GM23248 (cell line): Measurements from ENCODE around the gene LDLRAD4. TPM values are rescaled to one million over a fixed set of nuclear protein-coding genes. Genes with fewer than 3 reads are reported as not detected.

Experiments used
- DNase-seq: peaks from one replicate; pipeline ENCODE4 v3.0.0-alpha.2; 2015
- H2AFZ ChIP-seq: fragments of 200-600 bp; sonication (generic); 2 replicates; pipeline ENCODE4 v1.6.1; 2016; ENCODE audit warnings: antibody characterized with exemption
- H3F3A ChIP-seq: fragments of 200-600 bp; sonication (generic); 2 replicates; pipeline ENCODE4 v1.6.1; 2016; ENCODE audit warnings: mild to moderate bottlenecking, antibody characterized with exemption, mixed run types; ENCODE audit not compliant: insufficient read depth
- H3K27ac ChIP-seq: fragments of 200-600 bp; sonication (generic); 2 replicates; pipeline ENCODE4 v1.5.1; 2016; ENCODE audit warnings: mild to moderate bottlenecking
- H3K27me3 ChIP-seq: fragments of 200-600 bp; sonication (generic); replicated peaks from 2 replicates; pipeline ENCODE4 v1.6.1; 2016; ENCODE audit warnings: mild to moderate bottlenecking; ENCODE audit not compliant: insufficient read depth
- H3K36me3 ChIP-seq: fragments of 200-600 bp; sonication (generic); 2 replicates; pipeline ENCODE4 v1.6.1; 2016; ENCODE audit warnings: low read depth, mild to moderate bottlenecking
- H3K4me1 ChIP-seq: fragments of 200-600 bp; sonication (generic); 2 replicates; pipeline ENCODE4 v1.6.1; 2016; ENCODE audit warnings: mild to moderate bottlenecking; ENCODE audit not compliant: insufficient read depth
- H3K4me2 ChIP-seq: fragments of 200-600 bp; sonication (generic); one replicate; pipeline ENCODE4 v1.6.1; 2016; ENCODE audit warnings: mild to moderate bottlenecking; ENCODE audit not compliant: unreplicated experiment
- H3K4me3 ChIP-seq: fragments of 200-600 bp; sonication (generic); 2 replicates; pipeline ENCODE4 v1.5.1; 2016; ENCODE audit warnings: mild to moderate bottlenecking
- H3K79me2 ChIP-seq: fragments of 200-600 bp; sonication (generic); 2 replicates; pipeline ENCODE4 v1.6.1; 2016; ENCODE audit warnings: mild to moderate bottlenecking; ENCODE audit not compliant: insufficient read depth
- H3K9ac ChIP-seq: fragments of 200-600 bp; sonication (generic); 2 replicates; pipeline ENCODE4 v1.6.1; 2016; ENCODE audit warnings: mild to moderate bottlenecking
- H3K9me2 ChIP-seq: fragments of 200-600 bp; sonication (generic); 2 replicates; pipeline ENCODE4 v1.6.1; 2016; ENCODE audit warnings: mixed run types, mild to moderate bottlenecking, moderate library complexity; ENCODE audit not compliant: insufficient read depth
- H3K9me3 ChIP-seq: fragments of 200-600 bp; sonication (generic); one replicate; pipeline ENCODE4 v1.6.1; 2017; ENCODE audit warnings: low read depth
- H4K20me1 ChIP-seq: fragments of 200-600 bp; sonication (generic); 2 replicates; pipeline ENCODE4 v1.6.0; 2016; ENCODE audit not compliant: insufficient read depth
- EZH2 ChIP-seq: fragments of 200-600 bp; sonication (generic); IDR thresholded peaks from 2 replicates; pipeline ENCODE4 v1.6.1; 2018; ENCODE audit warnings: antibody characterized with exemption, mild to moderate bottlenecking; ENCODE audit not compliant: insufficient read depth, poor library complexity, severe bottlenecking
- EZH2phosphoT487 ChIP-seq: fragments of 200-600 bp; sonication (generic); IDR thresholded peaks from 2 replicates; pipeline ENCODE4 v1.6.1; 2018; ENCODE audit warnings: antibody characterized with exemption, moderate library complexity, mild to moderate bottlenecking, low read depth; ENCODE audit not compliant: insufficient read depth
- WGBS, 2 experiments: methylation state at CpG; one replicate each; pipeline ENCODE4 v1.1.6; 2015 to 2017; ENCODE audit warnings: low lambda C conversion rate in 2 of 2, low coverage in 1 of 2; ENCODE audit errors: missing lambda C conversion rate in 2 of 2; 5-methylcytosine and 5-hydroxymethylcytosine counted together
- in situ Hi-C: fragments of 300-500 bp; cut with MboI; formaldehyde crosslinking; loops from 2 replicates; pipeline ENCODE4 v1.15.0; 2020
- polyA plus RNA-seq: library from polyadenylated mRNA; unstranded; fragments of >200 nt; fragmentation: Nextera tagmentation; extraction: Ambion mirVana; gene quantifications from 2 replicates; pipeline ENCODE4 v1.2.1, GENCODE V29; 2016
- total RNA-seq: library from RNA; depleted of rRNA; stranded (reverse); fragments of >200 nt; shearing (Covaris generic); gene quantifications from 2 replicates; pipeline ENCODE4 v1.2.3, GENCODE V29; 2014

The LDLRAD4 gene
- total and polyA plus RNA-seq, 2 experiments from 2014 or later = not detected

- Histone ChIP-seq H3F3A (no peaks in the 10 kb centered on the region), H3K9me2 (no peaks in the 10 kb centered on the region), H3K9me3 (no peaks in the 10 kb centered on the region), H3K9ac (no peak overlapping the region), H3K4me2 (no peak overlapping the region), H4K20me1 (no peaks in the 10 kb centered on the region), H3K4me1 (no peaks in the 10 kb centered on the region), H3K27ac (no peak overlapping the region), H3K4me3 (no peak overlapping the region), H3K36me3 (no peaks in the 10 kb centered on the region), H3K27me3 (peaks cover 11% of the 10 kb centered on the region; the same call in 1 of the 2 replicates), H3K79me2 (no peaks in the 10 kb centered on the region), H2AFZ (no peak overlapping the region)
- TF ChIP-seq EZH2 (no peak), EZH2phosphoT487 (no peak)
- DNase-seq = no peak
- in situ Hi-C loops = no loop called here
- 48 to 51% methylated on average over 14 of the region's 14 CpGs for WGBS, 2 experiments
Measured at GRCh38 chr18:13603304-13604019, 384.9 kb downstream of the LDLRAD4 start.

- Histone ChIP-seq H3K79me2 (no peaks in the 10 kb centered on the region), H3K27ac (no peak overlapping the region), H3K4me3 (no peak overlapping the region), H3K9ac (no peak overlapping the region), H3K9me2 (no peaks in the 10 kb centered on the region), H4K20me1 (no peaks in the 10 kb centered on the region), H3K9me3 (no peaks in the 10 kb centered on the region), H3K36me3 (no peaks in the 10 kb centered on the region), H3K4me1 (no peaks in the 10 kb centered on the region), H3K4me2 (no peak overlapping the region), H2AFZ (no peak overlapping the region), H3K27me3 (peaks cover 11% of the 10 kb centered on the region; the same call in 1 of the 2 replicates), H3F3A (no peaks in the 10 kb centered on the region)
- WGBS, 2 experiments = 5 to 8% methylated on average over 7 of the region's 7 CpGs
- no peak for DNase-seq
- in situ Hi-C loops = no loop called here
- TF ChIP-seq EZH2phosphoT487 (no peak), EZH2 (no peak)
Measured at GRCh38 chr18:13604786-13605185, 386.2 kb downstream of the LDLRAD4 start.

GRCh38 chr18:13605477-13605876, 386.9 kb downstream of the LDLRAD4 start:
- Histone ChIP-seq H3F3A (no peaks in the 10 kb centered on the region), H3K27ac (no peak overlapping the region), H3K4me1 (no peaks in the 10 kb centered on the region), H3K9me2 (no peaks in the 10 kb centered on the region), H4K20me1 (no peaks in the 10 kb centered on the region), H3K4me2 (no peak overlapping the region), H3K4me3 (no peak overlapping the region), H3K27me3 (peaks cover 14% of the 10 kb centered on the region), H3K79me2 (no peaks in the 10 kb centered on the region), H3K9ac (no peak overlapping the region), H2AFZ (no peak overlapping the region), H3K9me3 (no peaks in the 10 kb centered on the region), H3K36me3 (no peaks in the 10 kb centered on the region)
- TF ChIP-seq EZH2phosphoT487 (no peak), EZH2 (no peak)
- in situ Hi-C loops = no loop called here
- 83% methylated on average over 5 of the region's 5 CpGs for WGBS, 2 experiments
- no peak for DNase-seq

GRCh38 chr18:13605901-13606300, 387.3 kb downstream of the LDLRAD4 start:
- Histone ChIP-seq H3K36me3 (no peaks in the 10 kb centered on the region), H3K27me3 (peaks cover 18% of the 10 kb centered on the region), H3K4me2 (no peak overlapping the region), H3K4me1 (no peaks in the 10 kb centered on the region), H3K27ac (no peak overlapping the region), H4K20me1 (no peaks in the 10 kb centered on the region), H3K79me2 (no peaks in the 10 kb centered on the region), H3F3A (no peaks in the 10 kb centered on the region), H3K9me2 (no peaks in the 10 kb centered on the region), H3K9ac (no peak overlapping the region), H3K4me3 (no peak overlapping the region), H3K9me3 (no peaks in the 10 kb centered on the region), H2AFZ (no peak overlapping the region)
- no peak for DNase-seq
- 70 to 72% methylated on average over 6 of the region's 6 CpGs for WGBS, 2 experiments
- in situ Hi-C loops = no loop called here
- TF ChIP-seq EZH2phosphoT487 (no peak), EZH2 (no peak)
